Measurements from ENCODE around the gene CCDC194.

- TF ChIP-seq CTCF (IDR thresholded peaks at IDR 0.05) (no peak), POLR2A (IDR thresholded peaks at IDR 0.05) (no peak)
Observed at GRCh38 chr19:17393002-17393401, 994 bp downstream of the CCDC194 start.
